SJCRH30 (cell line): ENCODE measurements around the gene SUPT5H. TPM values are rescaled to one million over a fixed set of nuclear protein-coding genes. Genes with fewer than 3 reads are reported as not detected.

Experiments used
- DNase-seq, 2 experiments: peaks; one replicate each; pipeline ENCODE4 v3.0.0-alpha.2; 2015 to 2020
- H3K27ac ChIP-seq: fragments of 250-450 bp; sonication (Bioruptor Pico); 2 replicates; pipeline ENCODE4 v1.5.1; 2020; ENCODE audit warnings: mild to moderate bottlenecking, moderate library complexity
- H3K27me3 ChIP-seq: fragments of 250-450 bp; sonication (Bioruptor Pico); 2 replicates; pipeline ENCODE4 v1.5.1; 2020; ENCODE audit warnings: mild to moderate bottlenecking, moderate library complexity
- H3K36me3 ChIP-seq: fragments of 250-450 bp; sonication (Bioruptor Pico); 2 replicates; pipeline ENCODE4 v1.5.1; 2020; ENCODE audit warnings: mild to moderate bottlenecking, moderate library complexity
- H3K4me1 ChIP-seq: fragments of 250-450 bp; sonication (Bioruptor Pico); 2 replicates; pipeline ENCODE4 v1.5.1; 2020; ENCODE audit warnings: mild to moderate bottlenecking, moderate library complexity
- H3K4me3 ChIP-seq: fragments of 250-450 bp; sonication (Bioruptor Pico); 2 replicates; pipeline ENCODE4 v1.5.1; 2020; ENCODE audit warnings: mild to moderate bottlenecking, moderate library complexity
- H3K9me3 ChIP-seq: fragments of 250-450 bp; sonication (Bioruptor Pico); replicated peaks from 2 replicates; pipeline ENCODE4 v1.5.1; 2020; ENCODE audit warnings: mild to moderate bottlenecking, moderate library complexity
- total RNA-seq: library from RNA; depleted of rRNA; stranded (reverse); fragments of >200 nt; shearing (Covaris generic); gene quantifications from 2 replicates; pipeline ENCODE4 v1.2.3, GENCODE V29; 2014; rRNA removed

Gene SUPT5H
- total RNA-seq, 1 experiment from 2014 or later, result 106 TPM

DNA sequence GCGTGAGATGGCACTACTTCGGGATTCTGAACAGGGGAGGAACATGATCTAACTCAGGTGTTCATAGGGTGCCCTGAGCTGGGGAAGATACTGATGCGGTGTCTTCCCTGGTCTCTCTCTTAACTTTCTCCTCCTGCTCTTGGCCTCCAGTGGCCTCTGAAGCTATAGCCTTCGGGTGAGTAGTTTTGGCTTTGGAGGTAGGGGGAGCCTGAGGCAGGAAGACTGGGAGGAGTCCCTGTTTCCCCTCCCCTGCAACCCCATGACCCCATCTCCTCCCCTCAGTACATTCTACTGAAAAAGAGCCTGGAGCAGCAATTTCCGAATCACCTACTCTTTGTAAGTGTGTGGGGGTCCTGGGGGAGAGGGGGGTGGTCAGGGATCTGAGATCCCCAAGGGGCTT lies 73.1 kb downstream of the SUPT5H start:
- H3K4me3 ChIP-seq, result no peak overlapping the region
- peaks cover 22% of the 10 kb centered on the region for H3K27me3 ChIP-seq
- DNase-seq, result no peak
- H3K9me3 ChIP-seq, result no peaks in the 10 kb centered on the region
- H3K27ac ChIP-seq, result no peak overlapping the region
- H3K36me3 ChIP-seq, result no peaks in the 10 kb centered on the region
- peaks cover 5% of the 10 kb centered on the region; the same call in 1 of the 2 replicates for H3K4me1 ChIP-seq

DNA sequence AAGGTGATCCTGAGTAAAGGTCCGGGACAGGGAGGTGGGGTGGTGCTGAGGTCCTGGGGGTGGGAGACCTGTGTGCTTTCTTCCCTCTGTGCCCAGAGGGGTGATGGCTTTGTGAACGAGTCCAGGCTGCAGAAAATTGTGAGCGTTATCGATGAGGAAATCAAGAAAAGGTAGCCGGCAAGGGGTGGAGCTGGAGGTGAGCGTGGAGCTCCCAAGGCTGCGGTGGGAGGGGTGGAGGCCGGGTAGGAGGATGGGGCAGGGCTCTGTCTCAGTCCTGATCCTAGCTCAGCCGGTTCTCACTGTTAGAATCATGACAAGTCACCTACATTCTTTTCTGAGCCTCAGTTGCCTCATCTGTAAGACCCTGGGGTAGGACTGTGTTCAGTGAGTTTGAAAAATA lies 73.6 kb downstream of the SUPT5H start:
- peaks cover 5% of the 10 kb centered on the region; the same call in 1 of the 2 replicates for H3K4me1 ChIP-seq
- no peaks in the 10 kb centered on the region for H3K9me3 ChIP-seq
- H3K4me3 ChIP-seq, result no peak overlapping the region
- no peak for DNase-seq
- no peak overlapping the region for H3K27ac ChIP-seq
- no peaks in the 10 kb centered on the region for H3K36me3 ChIP-seq
- peaks cover 22% of the 10 kb centered on the region for H3K27me3 ChIP-seq

GRCh38 chr19:39520541-39521484 lies 75.4 kb downstream of the SUPT5H start:
- Histone ChIP-seq H3K27me3 (peaks cover 6% of the 10 kb centered on the region), H3K9me3 (no peaks in the 10 kb centered on the region), H3K36me3 (no peaks in the 10 kb centered on the region), H3K4me1 (no peaks in the 10 kb centered on the region), H3K4me3 (no peak overlapping the region), H3K27ac (no peak overlapping the region)
- DNase-seq, result no peak

DNA sequence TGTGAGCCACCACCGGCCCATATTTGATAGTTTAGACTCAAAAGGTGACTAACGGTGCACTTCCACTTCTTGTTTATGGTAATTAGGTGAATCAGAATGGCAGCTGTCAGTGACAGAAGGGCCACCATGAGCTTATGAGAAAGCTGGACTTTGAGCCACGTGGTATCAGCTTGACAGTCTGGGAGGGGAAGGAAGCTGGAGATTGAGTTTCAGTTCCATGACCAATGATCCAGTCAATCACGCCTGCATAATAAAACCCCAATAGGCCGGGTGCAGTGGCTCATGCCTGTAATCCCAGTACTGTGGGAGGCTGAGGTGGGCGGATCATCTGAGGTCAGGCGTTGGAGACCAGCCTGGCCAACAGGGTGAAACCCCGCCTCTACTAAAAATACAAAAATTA lies 79.1 kb downstream of the SUPT5H start:
- Histone ChIP-seq H3K4me3 (no peak overlapping the region), H3K4me1 (no peaks in the 10 kb centered on the region), H3K27ac (no peak overlapping the region), H3K9me3 (no peaks in the 10 kb centered on the region), H3K36me3 (no peaks in the 10 kb centered on the region), H3K27me3 (no peaks in the 10 kb centered on the region)
- no peak for DNase-seq

DNA sequence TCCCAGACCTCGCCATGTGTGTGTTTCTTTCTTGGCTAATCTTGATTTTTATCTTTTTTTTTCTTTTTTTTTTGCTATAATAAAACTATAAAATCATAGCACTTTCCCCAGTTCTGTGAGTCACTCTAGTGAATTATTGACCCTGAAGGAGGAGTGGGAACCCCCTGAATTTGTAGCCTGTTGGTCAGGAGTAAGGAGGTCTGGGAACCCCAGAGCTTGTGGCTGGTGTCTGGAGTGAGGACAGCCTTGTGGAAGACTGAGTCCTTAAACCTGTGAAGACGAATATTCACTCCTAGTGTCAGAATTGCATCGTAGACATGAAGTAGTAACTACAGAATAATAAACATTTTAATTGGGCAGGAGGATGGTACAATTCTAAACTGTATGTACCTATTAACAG lies 79.8 kb downstream of the SUPT5H start:
- Histone ChIP-seq H3K36me3 (no peaks in the 10 kb centered on the region), H3K27ac (no peak overlapping the region), H3K9me3 (no peaks in the 10 kb centered on the region), H3K4me3 (no peak overlapping the region), H3K4me1 (no peaks in the 10 kb centered on the region), H3K27me3 (no peaks in the 10 kb centered on the region)
- no peak for DNase-seq

Other genes starting within 250 kb of the SUPT5H start
- 7.6 and 7.8 TPM in 2 replicates for gene NCCRP1, start 248.6 kb upstream of the SUPT5H start, total RNA-seq
- gene SYCN, start 241.3 kb upstream of the SUPT5H start, total RNA-seq, result not detected in 2 replicates
- not detected in 2 replicates for gene IFNL3, start 200.6 kb upstream of the SUPT5H start, total RNA-seq
- gene IFNL4, start 196.7 kb upstream of the SUPT5H start, total RNA-seq, result not detected in 2 replicates
- not detected in 2 replicates for gene IFNL2, start 177.2 kb upstream of the SUPT5H start, total RNA-seq
- not detected in 2 replicates for gene IFNL1, start 149.2 kb upstream of the SUPT5H start, total RNA-seq
- 0.59 and 0.66 TPM in 2 replicates for gene LRFN1, start 124.7 kb upstream of the SUPT5H start, total RNA-seq
- 3.3 and 3.7 TPM in 2 replicates for gene GMFG, start 109.5 kb upstream of the SUPT5H start, total RNA-seq
- gene SAMD4B, start 103.2 kb upstream of the SUPT5H start, total RNA-seq, result 125 and 129 TPM in 2 replicates
- gene PAF1, start 54.5 kb upstream of the SUPT5H start, total RNA-seq, result 73.6 and 85.7 TPM in 2 replicates
- 28.2 and 31.9 TPM in 2 replicates for gene MED29, start 54.2 kb upstream of the SUPT5H start, total RNA-seq
- gene ZFP36, start 38.7 kb upstream of the SUPT5H start, total RNA-seq, result 2.4 and 2.7 TPM in 2 replicates
- gene PLEKHG2, start 32.9 kb upstream of the SUPT5H start, total RNA-seq, result 27.9 and 31.0 TPM in 2 replicates
- gene RPS16, start 9.6 kb upstream of the SUPT5H start, total RNA-seq, result 1,718 and 1,766 TPM in 2 replicates
- 184 and 192 TPM in 2 replicates for gene TIMM50, start 35.3 kb downstream of the SUPT5H start, total RNA-seq
- 3.7 and 3.8 TPM in 2 replicates for gene DLL3, start 53.4 kb downstream of the SUPT5H start, total RNA-seq
- gene SELENOV, start 69.6 kb downstream of the SUPT5H start, total RNA-seq, result 0.15 and 0.32 TPM in 2 replicates
- gene EID2B, start 87.3 kb downstream of the SUPT5H start, total RNA-seq, result 6.3 and 9.1 TPM in 2 replicates
- gene EID2, start 94.6 kb downstream of the SUPT5H start, total RNA-seq, result 30.4 and 35.8 TPM in 2 replicates
- gene LGALS13, start 156.9 kb downstream of the SUPT5H start, total RNA-seq, result not detected in 2 replicates
- not detected in 2 replicates for gene LGALS16, start 210.3 kb downstream of the SUPT5H start, total RNA-seq